Keratinocyte (primary cell): ENCODE results near the gene NEGR1.

Experiments used
- CTCF ChIP-seq, 3 experiments: IDR thresholded peaks in 1 of 3; conservative IDR thresholded peaks in 1 of 3; optimal IDR thresholded peaks in 1 of 3; 2 replicates in 2 of 3; 3 replicates in 1 of 3; pipeline versions ENCODE3 to v1.5.1; 2011; ENCODE audit warnings: low read length in 3 of 3, mild to moderate bottlenecking in 3 of 3, moderate library complexity in 2 of 3, control low read depth in 1 of 3, inconsistent platforms in 1 of 3; ENCODE audit not compliant: insufficient read depth in 2 of 3; ENCODE audit errors: extremely low read depth in 1 of 3
- EZH2 ChIP-seq: IDR thresholded peaks from one replicate; pipeline ENCODE4 v1.6.1; 2012; ENCODE audit warnings: inconsistent platforms, mild to moderate bottlenecking, low read length, moderate library complexity

GRCh38 chr1:72050551-72050950, 231.8 kb downstream of the NEGR1 start:
- no peak for TF ChIP-seq CTCF (optimal IDR thresholded peaks at IDR 0.05 in 1 of 3, IDR thresholded peaks at IDR 0.05 in 1 of 3, conservative IDR thresholded peaks at IDR 0.05 in 1 of 3; ENCODE audit: extremely low read depth in 1 of 3, insufficient read depth in 2 of 3, low read length in 3 of 3)
- no peak for TF ChIP-seq EZH2
